Retina (tissue), 1 donor: ENCODE data around the gene DAZL.

Experiments used
- DNase-seq: peaks from one replicate; pipeline ENCODE4 v3.0.0-alpha.2; 2016

The DAZL gene

GRCh38 chr3:16538507-16538906, 66.7 kb downstream of the DAZL start:
- DNase-seq: no peak

- no peak for DNase-seq
Observed at GRCh38 chr3:16536996-16537395, 68.2 kb downstream of the DAZL start.
